GM19452 (cell line): ENCODE measurements around the gene IL24.

Experiments
- ATAC-seq: cut with Tn5 transposase; IDR thresholded peaks from one replicate; pipeline ENCODE4 v1.9.1; 2021; ENCODE audit not compliant: unreplicated experiment

IL24 gene

GRCh38 chr1:206878456-206878855 lies 18.8 kb upstream of the IL24 start:
- ATAC-seq, result no peak

- ATAC-seq, result no peak
Observed at GRCh38 chr1:206880314-206880713, 16.9 kb upstream of the IL24 start.

DNA sequence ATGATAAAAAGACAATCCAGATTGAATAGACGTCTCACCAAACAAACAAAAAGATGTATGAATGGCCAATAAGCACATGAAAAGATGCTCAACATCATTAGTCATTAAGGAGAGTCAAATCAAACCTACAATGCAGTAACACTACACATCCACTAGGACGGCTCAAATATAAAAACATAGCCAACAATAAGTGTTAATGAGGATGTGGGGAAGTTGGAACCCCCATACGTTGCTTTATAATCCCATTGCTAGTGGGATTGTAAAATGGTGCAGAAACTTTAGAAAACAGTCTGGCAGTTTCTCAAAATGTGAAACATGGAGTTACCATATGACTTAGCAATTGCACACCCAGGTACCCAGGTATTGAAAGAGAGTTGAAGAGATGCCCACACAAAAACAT lies 14.7 kb upstream of the IL24 start:
- no peak for ATAC-seq

DNA sequence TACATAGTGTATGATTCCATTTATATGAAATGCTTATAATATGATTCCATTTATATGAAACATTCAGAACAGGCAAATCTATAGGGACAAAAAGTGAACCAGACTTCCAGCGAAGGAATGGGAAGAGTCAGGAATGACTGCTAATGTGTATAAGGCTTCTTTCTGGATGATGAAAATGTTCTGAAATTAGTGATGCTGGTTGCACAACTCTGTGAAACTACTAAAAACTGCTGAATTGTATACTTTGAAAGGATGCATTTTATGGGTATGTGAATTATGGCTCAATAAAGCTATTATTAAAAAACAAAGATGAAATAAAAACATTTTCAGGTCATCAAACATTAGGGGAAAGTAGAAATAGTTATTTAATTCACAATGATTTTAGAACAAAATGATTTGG lies 14.1 kb upstream of the IL24 start:
- no peak for ATAC-seq

GRCh38 chr1:206883876-206884275 lies 13.4 kb upstream of the IL24 start:
- no peak for ATAC-seq

- ATAC-seq, result no peak
Observed at GRCh38 chr1:206885341-206886060, 11.7 kb upstream of the IL24 start.

DNA sequence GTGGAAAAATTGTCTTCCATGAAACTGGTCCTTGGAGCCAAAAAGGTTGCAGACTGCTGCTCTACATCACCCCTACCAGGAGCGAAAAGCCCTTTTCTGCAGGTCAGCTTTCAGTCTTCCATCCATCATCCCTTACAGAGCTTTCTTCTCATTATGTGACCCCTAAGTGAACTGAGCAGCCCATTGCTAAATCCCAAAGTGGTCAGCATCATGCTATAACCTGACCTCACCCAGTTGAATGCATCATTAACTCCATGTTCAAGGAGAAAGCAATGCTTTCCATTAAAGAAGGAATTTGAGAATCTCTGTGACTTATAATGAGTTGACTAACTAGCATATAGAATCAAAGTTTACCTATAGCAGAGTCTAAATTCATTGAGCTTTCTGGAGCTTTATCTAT lies 10.4 kb upstream of the IL24 start:
- no peak for ATAC-seq

DNA sequence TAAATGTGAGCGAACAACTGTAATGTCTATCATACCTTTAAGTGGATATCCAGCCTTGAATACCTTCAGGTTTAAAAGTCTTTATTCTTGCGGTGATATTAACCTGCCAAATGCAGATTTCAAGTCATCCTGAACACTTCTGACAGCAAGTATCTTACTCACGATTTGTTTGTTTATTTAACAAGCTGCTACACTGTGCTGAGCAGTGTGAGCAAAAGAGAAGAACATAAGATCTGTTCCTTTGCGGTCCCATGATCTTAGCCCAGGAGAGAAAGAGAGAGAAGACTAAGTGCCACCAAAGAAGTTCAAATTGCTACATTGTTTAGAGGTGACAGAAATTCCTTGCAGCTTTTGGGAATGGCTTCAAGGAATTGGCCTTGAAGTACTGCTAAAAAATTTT lies 9.5 kb upstream of the IL24 start:
- ATAC-seq, result no peak

DNA sequence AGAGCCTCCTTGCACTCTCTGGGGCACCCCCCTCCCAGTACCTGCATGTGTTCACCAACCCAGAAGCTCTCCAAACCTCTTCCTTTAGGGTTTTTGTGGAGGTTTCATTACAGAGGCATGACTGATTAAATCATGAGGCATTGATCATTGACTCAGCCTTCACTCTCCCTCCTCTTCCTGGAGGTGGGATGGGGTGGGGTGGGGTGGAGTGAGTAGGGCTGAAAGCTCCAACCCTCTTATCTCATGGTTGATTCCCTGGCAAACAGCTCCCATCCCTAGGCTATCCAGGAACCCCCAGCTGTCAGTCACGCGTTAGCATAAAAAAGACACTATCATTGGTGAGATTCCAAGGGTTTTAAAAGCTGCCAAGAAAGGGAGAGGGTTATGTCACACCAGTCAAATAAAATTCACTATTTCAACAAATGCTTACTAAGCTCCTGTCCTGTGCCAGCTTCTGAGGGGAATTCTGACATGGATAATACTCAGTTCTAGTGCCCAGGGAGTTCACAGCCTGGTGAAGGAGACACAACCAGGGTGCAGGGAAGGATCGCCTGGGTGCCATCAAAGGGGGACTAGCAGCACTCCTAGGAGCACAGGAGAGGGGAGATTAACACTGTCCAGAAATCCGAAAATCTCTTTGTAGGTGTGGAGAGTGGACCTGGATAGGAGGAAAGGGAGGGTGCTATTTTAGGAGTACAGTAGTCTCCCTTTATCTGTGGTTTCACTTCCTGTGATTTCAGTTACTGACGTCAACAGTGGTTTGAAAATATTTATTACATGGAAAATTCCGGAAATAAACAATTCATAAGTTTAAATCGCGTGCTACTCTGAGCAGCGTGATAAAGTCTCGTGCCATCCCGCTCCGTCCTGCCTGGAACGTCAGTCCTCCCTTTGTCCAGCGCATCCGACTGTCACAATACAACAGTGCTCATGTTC lies 6.8 kb upstream of the IL24 start:
- ATAC-seq, result no peak

GRCh38 chr1:206891412-206891811 lies 5.8 kb upstream of the IL24 start:
- no peak for ATAC-seq

DNA sequence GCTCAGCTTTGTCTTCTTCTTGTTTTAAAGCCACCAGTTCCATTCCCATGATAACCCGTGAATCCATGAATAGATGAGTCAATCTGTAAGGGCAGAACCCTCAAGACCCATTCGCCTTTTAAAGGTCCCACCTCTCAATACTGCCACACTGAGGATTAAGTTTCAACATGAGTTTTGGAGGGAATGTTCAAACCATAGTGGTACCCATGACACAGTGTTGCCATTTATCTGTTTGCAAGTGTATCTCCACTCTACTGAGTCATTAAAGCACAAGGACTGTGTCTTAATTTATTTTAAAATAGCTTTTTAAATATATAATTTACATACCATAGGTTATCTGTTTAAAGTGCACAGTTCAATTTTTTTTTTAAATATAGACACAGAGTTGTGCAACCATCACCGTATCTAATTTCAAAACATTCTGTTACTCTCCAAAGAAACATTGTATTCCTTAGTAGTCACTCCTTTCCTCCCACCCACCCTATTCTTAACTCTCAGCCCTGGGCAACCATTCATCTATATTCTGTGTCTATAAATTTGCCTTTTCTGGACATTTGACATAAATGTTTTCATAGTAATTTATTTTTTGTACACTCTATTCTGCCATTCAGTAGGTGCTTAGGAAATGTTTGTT lies 4.8 kb upstream of the IL24 start:
- ATAC-seq, result no peak

DNA sequence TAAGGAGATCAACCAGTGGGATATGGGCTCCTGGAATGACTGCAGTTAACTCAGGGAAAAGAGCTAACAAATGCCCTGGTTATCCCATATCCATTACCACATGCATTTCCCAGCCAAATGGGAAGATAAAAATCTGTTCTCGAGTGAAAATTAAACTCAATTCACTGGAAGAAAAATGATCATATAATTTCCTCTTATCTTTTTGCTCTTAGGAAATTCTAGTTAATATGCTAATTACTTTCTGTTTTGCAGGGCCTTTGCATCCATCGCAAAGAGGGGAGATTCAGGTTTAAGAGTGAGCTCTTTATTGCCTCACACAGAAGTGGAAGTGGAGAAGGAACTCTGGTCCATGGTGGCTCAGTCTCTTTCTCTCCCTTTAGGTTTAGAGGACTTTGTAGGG lies 3.9 kb upstream of the IL24 start:
- no peak for ATAC-seq

DNA sequence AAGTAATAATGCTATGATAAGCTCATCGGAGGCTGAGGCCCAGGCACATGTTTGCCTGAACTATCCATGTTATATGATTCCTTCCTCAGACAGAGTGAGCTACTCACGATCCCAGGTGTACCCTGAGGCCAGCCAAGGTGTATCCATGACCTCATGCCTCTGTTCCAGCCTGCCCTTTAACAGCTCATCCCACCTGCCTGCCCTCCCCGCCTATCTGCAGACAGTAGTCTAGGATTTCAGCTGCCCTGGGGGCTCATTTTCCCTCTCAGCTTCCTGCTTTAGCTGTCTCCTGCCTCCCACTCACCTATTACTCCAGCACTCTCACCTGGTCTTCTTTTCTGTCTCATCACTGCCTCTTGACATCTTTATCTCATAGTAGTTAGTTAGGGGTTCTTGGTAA lies 1.9 kb upstream of the IL24 start:
- no peak for ATAC-seq

- ATAC-seq, result no peak
Observed at GRCh38 chr1:206895837-206896242, 1.4 kb upstream of the IL24 start.

DNA sequence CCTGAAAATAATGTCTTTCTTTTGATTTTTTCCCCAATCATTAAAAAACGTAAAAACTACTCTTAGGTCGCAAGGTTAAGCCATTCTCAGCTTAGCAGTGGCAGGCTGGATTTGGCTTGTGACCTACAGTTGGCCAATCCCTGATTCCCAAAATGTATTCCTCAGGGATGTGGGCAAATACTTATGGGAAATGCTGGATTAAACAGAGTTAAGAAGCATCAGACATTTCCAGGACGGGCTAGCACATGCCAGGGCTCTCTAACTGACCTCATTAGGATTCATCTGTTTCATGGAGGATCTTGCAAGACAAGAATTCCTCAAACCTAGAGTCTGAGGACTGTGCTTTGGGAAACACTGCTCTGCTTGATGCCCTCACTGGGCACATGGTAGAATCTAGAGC lies 982 bp upstream of the IL24 start:
- ATAC-seq, result no peak

- ATAC-seq, result no peak
Observed at GRCh38 chr1:206898089-206898914, 1.1 kb downstream of the IL24 start.

- ATAC-seq, result no peak
Observed at GRCh38 chr1:206898915-206899431, 1.7 kb downstream of the IL24 start.

- ATAC-seq, result no peak
Observed at GRCh38 chr1:206899717-206900116, 2.5 kb downstream of the IL24 start.

DNA sequence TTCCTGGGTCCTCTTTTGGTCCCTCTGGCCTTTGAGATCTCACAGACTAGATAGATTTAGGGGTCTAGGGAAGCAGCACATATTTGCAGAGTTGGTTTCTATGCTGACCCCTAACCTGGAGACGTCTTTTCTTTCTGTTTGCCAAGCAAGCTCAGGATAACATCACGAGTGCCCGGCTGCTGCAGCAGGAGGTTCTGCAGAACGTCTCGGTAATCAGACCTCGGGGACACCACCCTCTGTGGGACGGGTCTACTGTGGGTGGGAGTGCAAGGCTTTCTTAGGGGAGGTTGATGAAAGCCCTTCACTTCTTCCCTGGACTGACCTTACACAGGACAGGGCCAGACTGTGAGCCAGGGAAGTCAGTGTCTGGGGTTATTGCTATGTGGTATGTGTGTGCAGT lies 2.9 kb downstream of the IL24 start:
- no peak for ATAC-seq

GRCh38 chr1:206901944-206902343 lies 4.7 kb downstream of the IL24 start:
- ATAC-seq, result no peak

DNA sequence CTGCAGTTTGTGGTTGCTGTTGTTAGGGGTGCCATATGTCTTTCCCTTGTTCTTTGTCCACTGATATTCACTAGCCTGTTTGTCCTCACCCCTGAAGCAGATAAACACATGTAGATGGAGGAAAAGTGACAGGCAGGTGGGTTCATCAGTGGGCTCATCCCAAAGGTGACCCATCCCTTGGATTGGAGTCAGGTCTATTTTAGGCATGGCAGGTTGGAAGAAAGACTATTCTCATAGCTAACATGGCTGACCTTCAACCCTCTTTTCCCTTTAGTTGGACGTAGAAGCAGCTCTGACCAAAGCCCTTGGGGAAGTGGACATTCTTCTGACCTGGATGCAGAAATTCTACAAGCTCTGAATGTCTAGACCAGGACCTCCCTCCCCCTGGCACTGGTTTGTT lies 5.5 kb downstream of the IL24 start:
- no peak for ATAC-seq
